Measurements from ENCODE around the gene ARHGAP6.

GRCh38 chrX:11395859-11396258, 269.9 kb downstream of the ARHGAP6 start:
- TF ChIP-seq CTCF (IDR thresholded peaks at IDR 0.05) (no peak), POLR2A (IDR thresholded peaks at IDR 0.05) (no peak)
